ENCODE results near the gene ALG10B.

GRCh38 chr12:38328306-38328895 lies 11.8 kb downstream of the ALG10B start:
- TF ChIP-seq, protein P1, sequence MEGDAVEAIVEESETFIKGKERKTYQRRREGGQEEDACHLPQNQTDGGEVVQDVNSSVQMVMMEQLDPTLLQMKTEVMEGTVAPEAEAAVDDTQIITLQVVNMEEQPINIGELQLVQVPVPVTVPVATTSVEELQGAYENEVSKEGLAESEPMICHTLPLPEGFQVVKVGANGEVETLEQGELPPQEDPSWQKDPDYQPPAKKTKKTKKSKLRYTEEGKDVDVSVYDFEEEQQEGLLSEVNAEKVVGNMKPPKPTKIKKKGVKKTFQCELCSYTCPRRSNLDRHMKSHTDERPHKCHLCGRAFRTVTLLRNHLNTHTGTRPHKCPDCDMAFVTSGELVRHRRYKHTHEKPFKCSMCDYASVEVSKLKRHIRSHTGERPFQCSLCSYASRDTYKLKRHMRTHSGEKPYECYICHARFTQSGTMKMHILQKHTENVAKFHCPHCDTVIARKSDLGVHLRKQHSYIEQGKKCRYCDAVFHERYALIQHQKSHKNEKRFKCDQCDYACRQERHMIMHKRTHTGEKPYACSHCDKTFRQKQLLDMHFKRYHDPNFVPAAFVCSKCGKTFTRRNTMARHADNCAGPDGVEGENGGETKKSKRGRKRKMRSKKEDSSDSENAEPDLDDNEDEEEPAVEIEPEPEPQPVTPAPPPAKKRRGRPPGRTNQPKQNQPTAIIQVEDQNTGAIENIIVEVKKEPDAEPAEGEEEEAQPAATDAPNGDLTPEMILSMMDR (IDR thresholded peaks at IDR 0.05): peak; percentile 80
- TF ChIP-seq EZH2phosphoT487 (IDR thresholded peaks at IDR 0.05) (no peak), EZH2 (IDR thresholded peaks at IDR 0.05) (no peak)

Data from neural progenitor cell (in vitro differentiated cells).